Left hindlimb (tissue), 1 donor: ENCODE measurements around the gene CD164L2.

Source experiments
- DNase-seq: peaks from one replicate; pipeline ENCODE4 v3.0.0-alpha.2; 2018

Gene CD164L2

GRCh38 chr1:27361044-27361402 lies 22.1 kb downstream of the CD164L2 start:
- no peak for DNase-seq

GRCh38 chr1:27360159-27361043 lies 22.7 kb downstream of the CD164L2 start:
- DNase-seq, result no peak

DNA sequence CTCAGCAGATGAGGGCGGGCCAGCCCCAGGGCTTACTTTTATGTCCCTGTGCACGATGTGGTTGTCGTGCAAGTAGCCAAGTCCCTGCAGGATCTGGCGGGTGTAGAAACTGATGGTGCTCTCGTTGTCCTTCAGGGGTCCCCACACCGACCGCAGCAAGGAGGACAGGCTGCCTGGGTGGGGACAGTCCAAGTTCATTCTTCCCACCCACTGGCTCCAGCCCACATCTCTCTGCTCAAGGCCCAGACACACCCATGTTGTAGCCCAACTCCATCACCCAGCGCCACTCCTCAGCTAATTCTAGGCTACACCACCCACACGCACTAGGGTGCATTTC lies 23.3 kb downstream of the CD164L2 start:
- DNase-seq, result no peak

DNA sequence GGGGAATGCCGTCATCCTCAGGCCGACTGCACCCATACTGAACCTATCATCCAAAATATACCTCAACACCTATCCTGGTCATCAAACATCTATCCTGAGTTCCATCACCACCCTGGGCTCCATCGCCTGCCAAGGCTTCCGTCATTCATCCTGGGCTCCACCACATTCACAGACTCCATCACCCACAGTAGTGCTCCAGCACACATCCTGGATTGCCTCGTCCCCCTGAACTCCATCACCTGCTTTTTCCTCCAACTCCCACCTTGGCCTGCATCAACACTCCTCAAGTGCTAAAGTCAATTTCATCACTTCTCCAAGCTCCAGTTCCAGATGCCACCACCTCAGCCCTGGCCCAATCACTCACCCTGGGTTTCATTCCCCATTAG lies 24.2 kb downstream of the CD164L2 start:
- no peak for DNase-seq

- no peak for DNase-seq
These were observed 24.9 kb downstream of the CD164L2 start for GRCh38 chr1:27358038-27358927.

DNA sequence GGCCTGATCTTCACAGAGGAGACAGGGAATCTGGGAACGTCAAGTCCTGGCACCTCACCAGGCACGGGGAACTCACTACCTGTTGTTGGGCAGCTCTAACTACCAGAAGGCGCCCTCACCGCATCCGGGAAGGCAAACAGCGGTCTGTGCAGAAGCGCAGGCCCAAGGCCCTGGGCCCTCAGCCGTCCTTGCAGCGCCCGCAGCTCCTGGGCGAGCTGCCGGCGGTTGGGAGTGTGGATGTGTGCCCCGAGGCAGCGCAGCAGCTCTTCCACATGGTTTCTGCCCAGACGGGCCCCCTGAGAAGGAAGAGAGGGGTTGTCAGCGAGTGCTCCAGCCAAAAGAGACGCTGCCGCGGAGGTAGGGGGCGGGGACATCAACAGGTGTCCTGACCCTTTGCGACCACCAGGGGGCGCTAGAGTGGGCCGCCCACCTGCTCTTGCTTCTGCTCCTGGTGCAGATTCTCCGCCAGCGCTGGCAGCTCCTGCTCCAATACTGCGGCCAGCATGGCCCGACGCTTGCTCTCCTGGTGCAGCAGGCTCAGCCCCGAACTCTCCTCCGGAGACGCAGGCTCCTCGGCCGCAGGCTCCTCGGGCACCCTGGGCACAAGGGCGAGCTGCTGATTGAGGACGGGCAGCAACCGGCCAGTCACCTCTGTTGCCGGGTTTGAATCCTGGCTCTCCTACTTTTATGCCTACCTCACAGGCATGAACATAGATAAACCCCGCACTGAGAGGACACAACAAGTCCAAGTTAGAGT lies 25.7 kb downstream of the CD164L2 start:
- peak; percentile 86 for DNase-seq

GRCh38 chr1:27356619-27357280 lies 26.4 kb downstream of the CD164L2 start:
- peak; percentile 65 for DNase-seq

DNA sequence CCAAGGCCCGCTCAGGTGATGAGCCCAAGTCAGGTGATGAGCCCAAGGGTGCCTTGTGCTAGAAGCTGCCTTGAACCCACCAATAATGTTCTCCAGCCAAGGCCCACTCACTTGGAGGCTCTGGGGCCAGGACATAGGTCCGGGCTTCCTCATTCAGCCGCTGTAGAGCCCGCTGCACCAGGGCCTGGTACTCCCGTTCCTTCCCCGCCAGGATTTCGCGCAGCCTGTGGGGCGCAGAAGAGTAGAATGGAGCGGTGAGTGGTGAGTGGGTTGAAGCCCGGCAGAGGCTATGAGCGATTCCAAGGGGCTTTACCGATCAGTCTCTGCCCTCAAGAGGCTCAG lies 26.9 kb downstream of the CD164L2 start:
- DNase-seq, result no peak

DNA sequence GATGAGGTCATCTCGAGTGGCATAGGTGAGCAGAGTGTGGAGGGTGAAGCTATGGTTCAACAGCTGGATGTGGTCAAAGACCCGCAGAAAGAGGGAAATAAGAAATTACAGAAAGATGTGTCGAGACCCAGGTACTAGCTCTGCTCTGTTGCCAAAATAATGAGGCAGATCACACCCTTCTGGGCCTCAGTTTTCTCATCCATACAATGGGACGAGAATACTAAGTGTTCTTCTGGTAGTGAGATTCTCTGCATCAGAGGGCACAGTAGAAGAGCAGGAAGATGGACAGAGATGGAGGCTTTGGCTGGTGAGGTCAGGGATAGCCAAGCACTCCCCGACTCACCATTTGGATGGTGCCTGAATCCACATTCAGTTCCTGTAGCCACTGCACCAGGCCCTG lies 27.4 kb downstream of the CD164L2 start:
- no peak for DNase-seq

- no peak for DNase-seq
These were observed 29.5 kb downstream of the CD164L2 start for GRCh38 chr1:27353629-27354028.

GRCh38 chr1:27353166-27353565 lies 30.0 kb downstream of the CD164L2 start:
- no peak for DNase-seq

DNA sequence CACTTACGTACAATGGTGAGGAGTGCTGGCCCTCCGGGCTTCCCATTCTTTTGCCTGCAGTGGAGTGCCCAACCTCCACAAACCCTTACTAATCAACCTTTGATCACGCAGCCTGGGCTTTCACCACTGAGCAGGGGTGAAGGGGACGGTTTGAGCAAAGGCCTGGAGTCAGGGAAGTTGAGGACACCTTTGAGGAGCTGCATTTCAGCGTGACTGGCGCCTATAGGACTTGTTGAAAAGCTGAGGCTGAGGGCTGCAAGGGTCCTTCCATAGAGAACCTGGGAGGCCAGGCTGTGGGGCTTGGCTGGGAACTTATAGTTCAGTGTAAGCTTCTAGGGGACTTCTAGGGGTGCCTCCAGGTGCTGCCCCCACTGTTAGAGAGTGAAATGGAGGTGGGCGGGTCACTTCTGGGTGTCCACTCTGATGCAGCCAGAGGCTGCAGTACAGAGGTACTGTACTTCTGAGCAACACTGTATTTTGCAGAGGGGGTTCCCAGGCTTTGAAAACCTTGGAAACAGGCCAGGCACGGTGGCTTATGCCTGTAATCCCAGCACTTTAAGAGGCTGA lies 31.5 kb downstream of the CD164L2 start:
- no peak for DNase-seq

DNA sequence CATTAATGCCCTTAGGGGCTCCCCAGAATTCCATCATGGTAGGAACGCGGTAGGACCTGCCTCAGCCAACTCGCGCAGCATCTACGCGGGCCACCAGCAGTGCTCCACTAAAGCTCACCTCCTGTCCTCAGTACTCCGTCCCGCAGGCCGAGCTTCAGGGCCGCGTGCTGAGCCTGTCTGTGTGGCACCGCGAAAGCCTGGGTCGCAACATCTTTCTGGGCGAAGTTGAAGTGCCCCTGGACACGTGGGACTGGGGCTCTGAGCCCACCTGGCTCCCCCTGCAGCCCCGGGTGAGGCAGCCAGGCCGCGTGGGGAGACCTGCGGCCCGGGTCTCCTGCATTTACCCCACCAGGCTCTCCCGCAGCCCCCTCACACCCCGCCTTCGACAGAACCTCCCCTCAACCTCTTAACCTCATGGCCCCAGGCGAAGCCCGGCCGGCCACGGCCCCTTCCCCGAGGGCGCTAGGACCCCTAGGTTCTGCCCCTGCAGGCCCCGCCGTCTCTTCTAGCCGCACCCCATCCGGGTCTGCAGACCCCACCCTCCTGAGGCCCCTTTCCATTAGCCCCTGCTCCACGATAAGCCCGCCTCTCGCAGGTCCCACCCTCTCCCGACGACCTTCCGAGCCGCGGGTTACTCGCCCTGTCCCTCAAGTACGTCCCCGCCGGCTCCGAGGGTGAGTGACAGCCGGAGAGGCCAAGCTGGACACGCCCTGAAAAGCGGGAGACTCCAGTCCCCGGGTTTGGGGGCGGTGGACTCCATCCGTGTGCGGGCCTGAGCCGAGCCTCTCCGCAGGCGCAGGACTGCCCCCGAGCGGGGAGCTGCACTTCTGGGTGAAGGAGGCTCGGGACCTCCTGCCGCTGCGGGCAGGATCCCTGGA lies 32.2 kb downstream of the CD164L2 start:
- DNase-seq, result no peak

GRCh38 chr1:27349784-27350662 lies 33.1 kb downstream of the CD164L2 start:
- peak; percentile 70 for DNase-seq

- DNase-seq, result no peak
These were observed 34.0 kb downstream of the CD164L2 start for GRCh38 chr1:27348861-27349783.

GRCh38 chr1:27346991-27347624 lies 36.0 kb downstream of the CD164L2 start:
- no peak for DNase-seq

GRCh38 chr1:27346357-27346756 lies 36.8 kb downstream of the CD164L2 start:
- DNase-seq, result no peak

DNA sequence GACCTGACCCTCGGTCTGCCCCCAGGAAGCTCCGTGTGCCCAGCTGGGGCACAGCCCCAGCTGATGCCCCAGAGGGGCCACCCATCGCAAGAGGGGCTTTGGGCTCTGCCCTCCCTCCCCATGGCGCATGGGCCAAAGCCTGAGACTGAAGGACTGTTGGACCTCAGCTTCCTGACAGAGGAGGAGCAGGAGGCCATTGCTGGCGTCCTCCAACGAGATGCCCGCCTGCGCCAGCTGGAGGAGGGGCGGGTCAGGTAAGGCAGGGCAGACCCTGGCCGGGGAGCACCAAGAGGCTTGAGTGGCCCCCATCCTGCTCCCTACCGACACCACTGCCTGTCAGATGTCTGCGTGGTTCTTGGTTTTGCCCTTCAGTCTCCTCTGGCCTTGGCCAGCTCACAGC lies 37.9 kb downstream of the CD164L2 start:
- no peak for DNase-seq

- DNase-seq, result no peak
These were observed 39.5 kb downstream of the CD164L2 start for GRCh38 chr1:27343639-27344025.
